Stimulated activated naive CD4-positive, alpha-beta T cell (primary cell): ENCODE measurements around the gene PIF1.
A peak's percentile ranks its signal among the peaks of the same experiment; 100 is the strongest.

Experiments
- DNase-seq, 6 experiments: peaks; one replicate each; lab custom pipeline; 2025; lab: John Stamatoyannopoulos, UW

Gene PIF1, protein sequence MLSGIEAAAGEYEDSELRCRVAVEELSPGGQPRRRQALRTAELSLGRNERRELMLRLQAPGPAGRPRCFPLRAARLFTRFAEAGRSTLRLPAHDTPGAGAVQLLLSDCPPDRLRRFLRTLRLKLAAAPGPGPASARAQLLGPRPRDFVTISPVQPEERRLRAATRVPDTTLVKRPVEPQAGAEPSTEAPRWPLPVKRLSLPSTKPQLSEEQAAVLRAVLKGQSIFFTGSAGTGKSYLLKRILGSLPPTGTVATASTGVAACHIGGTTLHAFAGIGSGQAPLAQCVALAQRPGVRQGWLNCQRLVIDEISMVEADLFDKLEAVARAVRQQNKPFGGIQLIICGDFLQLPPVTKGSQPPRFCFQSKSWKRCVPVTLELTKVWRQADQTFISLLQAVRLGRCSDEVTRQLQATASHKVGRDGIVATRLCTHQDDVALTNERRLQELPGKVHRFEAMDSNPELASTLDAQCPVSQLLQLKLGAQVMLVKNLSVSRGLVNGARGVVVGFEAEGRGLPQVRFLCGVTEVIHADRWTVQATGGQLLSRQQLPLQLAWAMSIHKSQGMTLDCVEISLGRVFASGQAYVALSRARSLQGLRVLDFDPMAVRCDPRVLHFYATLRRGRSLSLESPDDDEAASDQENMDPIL

DNA sequence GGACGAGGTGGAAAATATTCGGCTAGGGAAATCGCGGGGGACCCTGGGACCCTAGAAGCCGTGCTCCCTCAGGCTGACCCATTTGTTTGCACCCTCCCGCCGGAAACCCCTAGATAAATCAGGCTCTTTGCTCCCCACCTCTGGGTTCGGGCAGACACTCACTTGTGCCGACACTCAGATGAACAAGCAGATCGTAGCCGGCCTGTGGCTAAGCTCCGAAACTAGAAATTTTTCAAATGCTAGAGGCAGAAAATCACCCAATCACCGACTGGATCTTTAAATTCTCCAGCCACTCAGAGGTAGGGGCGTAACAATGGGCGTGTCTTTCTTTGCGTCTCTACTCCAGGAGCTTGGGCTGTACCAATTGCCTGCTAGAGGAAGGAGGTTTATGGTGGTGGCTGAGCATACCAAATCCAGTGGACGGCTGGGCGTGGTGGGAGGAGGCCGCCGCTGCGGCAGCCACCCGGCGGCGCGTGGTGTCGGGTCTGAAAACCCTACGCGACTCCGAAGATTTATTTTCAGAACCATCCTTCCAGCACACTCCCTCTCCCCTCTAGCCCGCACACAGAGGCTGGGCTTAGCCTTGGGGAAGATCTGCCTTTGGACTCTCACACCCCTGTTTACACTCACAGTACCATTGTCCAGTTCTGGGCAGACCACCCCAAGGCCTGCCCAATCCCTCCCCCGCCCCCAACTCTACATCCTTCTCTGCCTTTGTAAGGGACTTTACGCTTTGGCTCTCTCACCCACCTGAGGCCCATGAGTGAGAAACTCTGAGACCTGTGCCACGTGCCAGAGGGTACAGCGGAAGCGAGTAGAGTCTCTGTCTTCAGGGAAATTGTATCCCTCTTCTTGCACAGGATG is at the start of gene PIF1:
TSS of gene PIF1 (minus strand) at position 217 of the 864 bp plus-strand sequence. CDS start 1,312 bp downstream, outside the sequence.
- DNase-seq: peak; percentile 69 to 89 (median 86)

DNA sequence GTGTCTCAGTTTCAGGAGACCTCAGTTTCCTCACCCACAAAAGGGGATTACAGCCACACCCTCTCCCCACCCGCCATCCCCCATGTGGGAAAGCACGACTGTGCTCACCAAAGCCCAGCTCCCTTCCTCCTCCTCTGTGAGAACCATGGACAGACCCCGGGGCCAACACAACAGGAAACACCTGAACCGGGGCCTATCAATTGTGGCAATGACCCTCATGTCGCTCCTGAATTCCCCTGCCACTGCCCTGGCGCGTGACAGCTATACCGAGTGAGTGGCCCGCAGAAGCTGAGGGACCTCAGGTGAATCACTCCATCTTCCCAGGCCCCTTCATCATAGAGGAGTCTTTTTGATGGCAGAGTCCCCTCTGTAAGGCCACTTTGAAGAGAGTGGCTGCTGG is 44.9 kb upstream of the PIF1 start:
- no peak for DNase-seq

DNA sequence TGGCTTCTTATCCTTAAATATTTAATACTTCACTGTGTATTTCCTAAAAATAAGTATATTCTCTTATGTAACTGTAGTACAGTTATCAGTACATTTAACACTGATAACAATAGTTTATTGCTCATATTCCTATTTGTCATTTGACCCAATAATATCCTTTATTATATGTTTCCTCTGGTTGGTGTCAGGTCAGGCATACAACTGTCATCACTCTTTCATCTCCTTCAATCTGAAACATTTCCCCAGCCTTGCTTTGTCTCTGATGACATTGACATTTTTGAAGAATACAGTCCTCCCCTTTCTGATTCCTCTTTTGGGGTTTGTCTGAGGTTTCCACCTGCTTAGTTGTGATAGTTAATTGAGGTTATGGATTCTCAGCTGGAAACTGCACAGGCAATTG is 44.1 kb upstream of the PIF1 start:
- DNase-seq: no peak

DNA sequence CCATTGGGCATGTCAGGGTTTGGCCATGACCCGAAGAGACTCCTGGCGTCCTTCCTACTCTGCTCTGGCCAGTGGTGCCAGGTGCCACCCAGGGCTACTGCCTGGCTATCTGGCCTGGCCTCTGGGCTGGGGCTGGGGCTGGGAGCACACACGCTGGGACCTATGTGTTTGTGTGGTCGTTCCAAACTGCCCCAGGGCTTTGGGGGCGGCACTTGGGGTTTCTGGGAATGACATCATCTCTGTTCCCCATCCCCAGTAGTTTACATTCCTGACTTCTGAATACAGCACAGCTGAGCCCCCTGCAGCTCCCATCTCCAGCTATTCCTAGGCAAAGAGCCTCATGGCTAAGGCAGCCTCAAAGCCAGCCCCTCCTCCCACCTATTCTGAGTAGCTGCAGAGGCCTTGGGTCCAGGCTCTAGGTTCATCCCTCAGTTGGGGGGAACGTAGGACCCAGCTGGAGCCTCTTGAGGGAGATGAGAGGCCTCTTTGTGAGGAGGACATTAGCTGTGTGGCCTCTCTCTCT is 40.6 kb upstream of the PIF1 start:
- DNase-seq: no peak

DNA sequence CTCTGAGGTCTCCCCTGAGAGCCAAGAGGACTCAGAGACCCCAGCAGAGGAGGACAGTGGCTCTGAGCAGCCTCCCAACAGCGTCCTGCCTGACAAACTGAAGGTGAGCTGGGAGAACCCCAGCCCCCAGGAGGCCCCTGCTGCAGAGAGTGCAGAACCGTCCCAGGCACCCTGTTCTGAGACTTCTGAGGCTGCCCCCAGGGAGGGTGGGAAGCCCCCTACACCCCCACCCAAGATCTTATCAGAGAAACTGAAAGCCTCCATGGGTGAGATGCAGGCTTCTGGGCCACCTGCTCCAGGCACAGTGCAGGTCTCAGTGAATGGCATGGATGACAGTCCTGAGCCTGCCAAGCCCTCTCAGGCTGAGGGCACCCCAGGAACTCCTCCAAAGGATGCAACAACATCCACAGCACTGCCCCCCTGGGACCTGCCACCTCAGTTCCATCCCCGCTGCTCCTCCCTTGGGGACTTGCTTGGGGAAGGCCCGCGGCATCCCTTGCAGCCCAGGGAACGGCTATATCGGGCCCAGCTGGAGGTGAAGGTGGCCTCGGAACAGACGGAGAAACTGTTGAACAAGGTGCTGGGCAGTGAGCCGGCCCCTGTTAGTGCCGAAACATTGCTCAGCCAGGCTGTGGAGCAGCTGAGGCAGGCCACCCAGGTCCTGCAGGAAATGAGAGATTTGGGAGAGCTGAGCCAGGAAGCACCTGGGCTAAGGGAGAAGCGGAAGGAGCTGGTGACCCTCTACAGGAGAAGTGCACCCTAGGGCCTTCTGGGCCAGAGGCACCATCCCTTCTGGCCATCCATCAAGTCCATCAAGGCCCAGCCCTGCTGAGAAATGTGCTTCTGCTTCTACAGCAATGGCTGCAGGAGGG is 39.9 kb upstream of the PIF1 start:
- no peak for DNase-seq

DNA sequence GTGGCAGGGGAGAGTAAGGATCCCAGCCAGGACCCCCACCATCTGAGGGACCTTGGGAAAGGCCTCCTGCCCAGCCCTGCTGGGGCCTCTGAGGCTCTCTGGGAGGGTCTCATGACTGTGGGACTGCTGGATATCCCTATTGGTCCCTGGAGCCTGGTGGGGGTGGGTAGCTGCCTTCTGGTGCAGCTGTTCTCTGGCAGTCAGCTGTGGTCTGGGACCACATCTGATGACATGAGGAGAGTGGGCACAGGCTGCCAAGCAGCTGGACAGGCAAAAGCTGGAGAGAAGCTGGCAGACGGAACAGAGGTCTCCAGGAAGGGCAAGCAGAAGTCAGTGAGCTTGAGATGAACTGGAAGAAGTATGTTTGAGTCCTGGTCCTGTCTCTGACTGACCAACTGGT is 38.6 kb upstream of the PIF1 start:
- DNase-seq: no peak

DNA sequence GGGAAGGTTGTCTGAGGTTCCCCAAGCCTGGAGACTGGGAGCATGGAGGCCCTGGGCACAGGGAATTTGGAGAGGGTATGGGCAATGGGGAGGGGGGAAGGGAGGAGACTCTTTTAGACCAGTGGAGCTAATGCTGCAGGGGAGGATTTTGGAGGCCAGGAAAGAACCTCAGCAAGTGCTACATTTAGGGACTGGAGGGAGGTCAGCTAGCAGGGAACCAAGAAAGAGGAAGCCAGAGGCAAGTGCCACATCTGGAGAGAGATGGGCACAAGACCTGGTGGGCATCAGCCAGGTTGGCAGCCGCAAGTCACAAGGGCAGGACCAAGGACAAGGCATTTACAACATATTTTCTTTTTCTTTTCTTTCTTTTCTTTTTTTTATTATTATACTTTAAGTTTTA is 37.0 kb upstream of the PIF1 start:
- DNase-seq: no peak

DNA sequence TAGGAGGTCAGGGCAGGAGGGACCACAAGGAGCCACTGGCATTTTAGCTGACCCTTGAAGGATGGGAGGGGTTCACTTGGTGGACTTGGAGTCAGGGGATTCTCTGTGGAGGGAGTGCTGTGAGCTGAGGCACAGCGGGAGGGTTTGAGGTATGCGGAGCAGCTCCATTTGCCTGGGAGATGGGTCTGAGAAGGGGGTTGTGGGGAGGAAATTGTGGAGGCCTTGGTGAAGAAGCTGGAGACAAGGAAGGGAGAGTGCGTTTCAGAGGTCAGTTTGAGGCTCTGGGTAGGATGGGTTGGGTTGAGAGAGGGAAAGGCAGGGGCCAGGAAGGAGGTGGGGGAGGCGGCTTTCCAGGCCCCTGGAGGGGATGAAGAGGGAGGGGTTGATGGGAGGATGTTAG is 36.5 kb upstream of the PIF1 start:
- DNase-seq: no peak

DNA sequence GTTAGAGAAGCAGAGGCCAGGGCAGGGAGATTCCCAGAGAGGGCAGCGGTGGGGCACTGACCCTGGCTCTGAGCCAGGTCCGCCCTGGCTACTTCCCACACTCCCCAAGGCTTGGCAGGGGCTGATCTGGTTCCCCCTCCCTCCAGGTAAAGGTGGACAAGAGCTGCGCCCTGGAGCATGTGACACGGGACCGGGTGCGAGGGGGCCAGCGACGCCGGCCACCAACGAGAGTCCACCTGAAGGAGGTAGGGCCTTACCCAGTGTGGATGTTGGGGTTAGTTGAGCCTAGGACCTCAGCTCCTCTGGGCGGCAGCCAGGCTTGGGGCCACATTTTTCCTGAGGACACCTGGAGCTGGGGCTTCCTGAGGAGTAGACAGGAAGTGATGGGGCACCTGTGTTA is 35.9 kb upstream of the PIF1 start:
- DNase-seq: no peak

DNA sequence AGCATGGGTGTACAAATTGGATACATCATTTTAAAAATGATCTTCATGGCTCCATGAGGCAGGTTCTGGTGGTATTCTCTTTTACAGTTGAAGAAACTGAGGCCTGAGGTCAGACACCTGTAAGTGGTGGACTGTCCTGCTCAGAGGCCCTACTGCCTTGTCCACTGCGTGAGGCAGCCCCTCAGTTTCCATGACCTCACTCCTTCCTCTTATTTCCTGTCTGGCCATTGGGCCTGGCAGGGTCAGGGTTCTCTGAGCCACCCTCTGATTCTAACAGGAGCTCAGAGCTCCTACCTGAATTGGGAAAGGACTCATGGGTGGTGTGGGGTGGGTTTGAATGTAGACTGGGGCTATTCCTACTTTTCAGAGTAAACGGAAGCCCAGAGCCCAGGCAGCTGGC is 33.8 kb upstream of the PIF1 start:
- DNase-seq: no peak

DNA sequence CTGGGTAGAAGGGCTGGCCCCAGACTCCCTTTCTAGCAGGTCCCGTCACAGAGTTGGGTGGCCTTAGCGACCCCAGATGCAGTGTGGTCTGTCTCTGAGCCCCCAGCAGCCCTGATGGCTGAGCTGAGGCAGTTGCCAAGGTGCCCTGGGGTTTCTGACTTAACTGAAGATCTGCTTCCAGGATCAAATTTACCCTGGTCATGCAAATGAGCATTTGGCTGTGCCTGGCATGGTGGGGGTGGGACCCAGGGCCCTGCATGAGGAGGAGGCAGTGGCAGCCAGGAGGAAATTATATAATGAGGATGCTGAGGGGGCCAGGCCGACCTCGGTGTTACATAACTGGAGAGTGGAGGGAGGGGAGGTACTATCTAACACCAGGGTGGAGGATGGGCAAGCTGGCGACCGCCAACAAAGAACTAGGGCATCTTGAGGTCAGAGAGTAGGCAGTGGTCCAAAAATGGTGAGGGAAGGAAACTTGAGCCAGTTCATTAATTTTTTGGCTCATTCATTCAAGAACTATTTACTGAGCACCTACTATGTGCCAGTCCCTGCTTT is 32.7 kb upstream of the PIF1 start:
- no peak for DNase-seq

DNA sequence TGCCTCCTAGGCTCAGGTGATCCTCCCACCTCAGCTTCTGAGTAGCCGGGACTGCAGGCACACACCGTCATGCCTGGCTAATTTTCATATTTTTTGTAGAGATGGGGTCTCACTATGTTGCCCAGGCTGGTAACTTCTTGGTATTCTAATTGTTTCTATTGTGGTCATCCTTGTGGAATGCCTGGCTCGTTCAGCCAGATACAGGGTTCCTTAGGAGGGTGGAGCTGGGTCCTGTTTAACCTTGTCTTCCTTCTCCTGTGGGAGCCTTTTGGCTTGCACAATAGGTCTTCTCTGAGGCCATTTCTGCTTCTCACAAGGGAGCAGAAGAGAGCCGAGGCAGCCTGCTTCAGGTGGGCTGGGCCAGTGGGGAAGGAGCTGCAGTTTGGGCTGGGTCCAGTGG is 32.0 kb upstream of the PIF1 start:
- DNase-seq: no peak

DNA sequence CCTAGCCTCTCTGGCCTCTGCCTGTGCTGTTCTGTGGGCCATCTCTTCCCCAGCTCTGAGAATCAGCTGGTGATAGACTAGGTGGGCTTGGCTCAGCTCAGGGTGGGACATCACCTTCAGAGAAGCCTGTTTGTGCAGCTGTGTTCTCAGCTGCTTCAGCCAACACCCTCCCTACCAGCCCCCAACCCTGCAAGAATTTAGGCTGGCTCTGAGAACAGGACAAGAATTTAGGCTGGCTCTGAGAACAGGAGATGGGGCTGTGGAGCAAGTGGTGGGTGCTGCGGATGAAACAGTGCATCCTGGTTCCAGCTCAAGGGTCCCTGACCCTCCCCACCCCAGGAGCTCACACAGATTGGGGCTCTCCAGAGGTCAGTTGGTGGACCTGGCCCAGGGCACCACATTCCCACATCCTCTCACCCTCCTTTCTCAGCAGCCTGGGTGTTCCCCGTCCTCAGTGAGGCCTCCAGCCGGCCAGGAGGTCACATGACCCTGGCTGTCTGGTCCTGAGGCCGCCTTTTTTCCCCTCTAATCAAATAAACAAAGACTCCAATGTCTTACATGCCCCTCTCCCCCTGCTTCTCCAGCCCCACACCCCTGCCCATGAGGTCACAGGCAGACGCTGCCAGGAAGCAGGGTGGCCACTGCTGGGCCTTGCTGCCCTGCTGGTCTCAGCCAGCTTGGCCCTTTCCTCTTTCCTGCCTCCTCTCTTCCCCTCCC is 31.1 kb upstream of the PIF1 start:
- no peak for DNase-seq

DNA sequence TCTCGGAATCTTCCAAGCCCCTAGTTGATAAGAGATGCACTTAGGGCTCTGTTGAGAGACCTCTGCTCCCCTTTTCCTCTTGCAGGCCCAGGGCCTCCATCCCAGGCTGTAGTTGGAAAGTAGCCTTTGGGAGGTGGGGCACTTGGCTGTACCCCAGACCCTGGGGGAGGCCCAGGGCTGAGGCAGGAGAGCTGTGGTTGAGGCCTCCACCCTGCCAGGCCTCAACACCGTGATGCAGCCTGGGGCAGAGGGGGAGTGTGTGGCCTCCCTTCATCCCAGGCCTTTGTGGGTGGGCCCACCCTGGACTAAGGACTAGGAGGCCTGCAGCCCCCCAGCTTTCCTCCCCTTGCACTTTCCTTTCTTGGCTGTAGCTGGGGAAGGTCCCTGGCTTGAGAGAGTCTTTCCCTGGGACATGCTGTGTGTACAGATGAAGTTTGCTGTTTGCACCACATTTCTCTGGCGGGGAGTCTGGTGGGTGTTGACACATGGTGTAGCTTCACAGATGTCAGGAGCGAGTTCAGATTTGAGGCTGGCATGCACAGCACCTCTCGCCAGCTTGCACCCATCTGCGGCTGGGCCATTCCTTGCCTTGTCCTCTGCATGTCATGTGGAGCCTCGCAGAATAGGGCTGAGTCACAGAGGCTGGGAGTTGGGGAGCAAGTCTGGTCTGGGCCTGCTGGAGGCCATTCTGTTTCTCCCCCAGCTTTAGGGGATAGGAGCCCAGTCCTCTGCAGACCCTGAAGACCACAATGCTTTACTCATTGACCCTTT is 29.9 kb upstream of the PIF1 start:
- no peak for DNase-seq

DNA sequence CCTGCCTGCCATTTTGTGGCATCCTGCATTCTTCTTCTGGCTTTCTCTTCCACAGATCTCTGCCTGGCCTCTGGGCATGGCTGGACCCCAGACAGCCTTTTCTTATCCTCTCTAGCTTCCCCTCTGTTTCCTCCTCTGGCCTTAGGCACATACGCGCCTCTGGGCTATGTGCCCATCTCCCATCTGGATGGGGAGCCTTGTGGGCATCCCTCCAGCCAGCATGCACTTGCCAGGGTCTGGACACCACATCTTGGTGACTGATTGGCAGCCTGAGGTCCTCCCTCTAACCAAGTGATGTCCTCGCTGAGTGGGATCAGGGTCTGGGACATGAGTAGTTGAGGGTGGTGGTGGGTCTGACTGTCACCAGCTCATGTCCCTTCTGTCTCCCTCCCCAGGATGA is 29.1 kb upstream of the PIF1 start:
- no peak for DNase-seq

DNA sequence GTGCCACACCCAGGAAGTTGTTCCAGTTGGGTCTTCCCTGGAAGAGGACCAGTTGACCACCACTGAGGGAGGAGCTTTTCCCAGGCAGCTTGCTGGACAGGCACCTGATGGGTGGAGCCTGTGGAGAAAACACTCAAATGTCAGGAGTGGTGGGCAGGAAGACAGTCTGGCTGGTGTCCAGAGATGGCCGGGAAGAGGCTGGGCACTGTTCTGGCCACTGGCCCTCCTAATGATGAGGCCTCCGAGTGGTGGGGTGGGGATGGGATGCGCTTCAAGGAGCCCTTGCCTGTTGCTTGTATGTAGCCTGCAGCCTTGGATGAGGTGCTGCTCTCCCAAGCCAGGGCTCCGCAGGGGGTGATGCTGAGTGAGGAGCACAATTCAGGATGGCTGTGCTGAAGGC is 28.6 kb upstream of the PIF1 start:
- no peak for DNase-seq

DNA sequence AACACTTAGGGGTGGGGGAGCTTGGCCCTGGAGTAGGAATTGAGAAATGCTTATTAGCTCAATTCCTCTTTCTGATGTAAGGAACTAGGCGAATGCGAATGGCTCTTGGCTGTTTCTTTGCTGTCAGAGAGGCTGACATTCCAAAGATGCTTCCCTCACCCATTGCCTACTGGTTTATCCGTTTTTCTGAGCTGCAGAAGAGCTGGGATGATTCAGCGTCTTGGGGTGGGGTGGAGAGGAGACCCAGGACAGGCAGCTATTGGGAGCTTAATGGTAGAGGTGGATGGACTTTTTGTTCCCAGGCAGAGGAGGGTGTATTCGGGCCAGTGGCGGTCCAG is 26.0 kb upstream of the PIF1 start:
- no peak for DNase-seq

DNA sequence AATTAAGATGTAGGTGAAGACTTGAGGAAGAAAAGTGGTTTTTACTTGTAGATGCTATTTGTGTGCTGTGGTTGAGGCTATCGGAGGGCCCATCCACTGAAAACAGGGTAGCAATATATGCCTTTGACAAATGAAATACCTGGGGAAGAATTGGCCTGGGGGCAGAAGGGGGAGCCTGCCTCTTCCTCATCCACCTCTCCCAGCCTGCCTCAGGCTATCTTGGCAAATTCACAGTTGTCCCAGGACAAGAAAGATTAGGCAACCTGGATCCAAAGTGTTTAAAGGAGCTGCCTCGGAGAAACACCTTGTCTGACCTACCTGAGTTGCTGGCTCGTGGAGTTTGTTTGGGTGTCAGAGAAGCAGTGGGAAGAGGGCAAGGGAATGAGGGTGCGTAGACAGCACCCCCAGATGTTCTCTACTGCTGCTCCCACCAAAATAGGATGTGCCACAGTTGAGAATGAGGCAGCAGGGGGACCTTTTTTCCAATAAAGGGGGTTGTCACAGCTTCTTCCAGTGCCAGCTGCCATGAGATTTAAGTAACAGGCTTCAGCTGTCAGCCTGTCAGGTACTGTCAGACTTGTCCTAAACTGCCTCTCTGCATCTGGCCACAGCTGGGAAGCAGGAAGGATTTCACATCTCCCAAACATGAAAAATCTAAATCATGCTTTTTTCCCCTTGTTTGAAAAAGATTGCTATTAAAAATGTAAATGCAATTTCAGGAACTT is 25.5 kb upstream of the PIF1 start:
- no peak for DNase-seq
